Measurements from ENCODE around the gene CYSRT1. TPM values are rescaled to one million over a fixed set of nuclear protein-coding genes. Genes with fewer than 3 reads are reported as not detected.

Gene CYSRT1
- total RNA-seq, 1 experiment from 2014 or later, result 1.0 TPM

DNA sequence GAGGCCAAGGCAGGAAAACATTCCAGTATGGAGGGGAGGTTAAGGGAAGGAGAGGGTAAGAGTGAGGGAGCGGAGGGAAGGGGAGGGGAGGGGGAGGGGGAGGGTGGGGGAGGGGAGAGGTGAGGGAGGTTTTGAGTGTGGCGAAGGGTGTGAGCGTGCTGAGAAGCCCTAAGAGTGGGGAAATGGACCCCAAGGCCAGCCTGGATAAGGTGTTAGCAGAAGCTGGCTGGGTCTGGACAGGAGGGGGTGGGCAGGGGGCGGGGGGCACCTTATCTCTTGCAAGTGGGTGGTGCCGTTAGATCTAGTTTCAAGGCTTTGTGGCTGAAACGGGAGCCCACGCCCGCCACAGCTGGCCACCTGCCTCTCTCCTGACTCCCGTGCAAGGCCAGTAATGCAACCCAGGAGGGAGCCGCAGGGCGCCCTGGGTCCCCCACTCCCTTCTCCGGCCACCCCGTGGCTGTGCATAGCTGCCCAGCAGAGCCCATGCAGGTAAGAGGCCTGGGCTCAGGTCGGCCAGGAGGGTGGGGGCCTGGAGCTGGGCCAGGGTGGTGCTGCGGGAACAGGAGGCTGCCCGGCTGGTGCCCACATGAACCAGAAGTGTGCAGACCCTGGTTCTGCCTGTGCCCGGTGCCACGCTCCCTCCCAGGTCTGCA, 3.0 kb downstream of the CYSRT1 start:
- H3K4me3 Mint-ChIP-seq, result peak overlapping the region in 1 of 2 experiments; percentile 73; a peak in 2 of 5 replicates

More for the DNA sequence above, 3.0 kb downstream of the CYSRT1 start:
- peak overlapping the region; percentile 27 for H3K4me2 ChIP-seq (ENCODE audit: insufficient read depth, insufficient read length, low read length)
- Mint-ChIP-seq H3K36me3 (ENCODE audit: insufficient read depth in 1 of 3, low read depth in 3 of 3) (no peaks in the 10 kb centered on the region), H3K4me1 (peaks cover 2 to 3% of the 10 kb centered on the region in 2 experiments), H3K27ac (no peak overlapping the region), H3K27me3 (ENCODE audit: low read depth) (no peaks in the 10 kb centered on the region; the same call in 1 of the 2 replicates), H3K9me3 (no peaks in the 10 kb centered on the region)
- H2BK20ac ChIP-seq (ENCODE audit: low read depth, low read length, poor library complexity, severe bottlenecking), result no peak overlapping the region
- H3K23ac ChIP-seq (ENCODE audit: insufficient read length, low read depth, low read length), result no peak overlapping the region
- no peaks in the 10 kb centered on the region for H4K20me1 ChIP-seq (ENCODE audit: control insufficient read depth, insufficient read depth, insufficient read length)
- no peak for DNase-seq
- TF ChIP-seq CTCF (conservative IDR thresholded peaks at IDR 0.05), result no peak
- no peak overlapping the region for H3K9ac ChIP-seq (ENCODE audit: extremely low read depth, insufficient read length, low read length)
- no peak overlapping the region for H2AFZ ChIP-seq (ENCODE audit: low read length)
- no peak overlapping the region for H2AK5ac ChIP-seq (ENCODE audit: insufficient read length, low read length)
- no peaks in the 10 kb centered on the region for H3K4me1 ChIP-seq (ENCODE audit: insufficient read depth, low read length)
- no peak overlapping the region for H4K5ac ChIP-seq (ENCODE audit: insufficient read length, low read depth, low read length)
- H2BK5ac ChIP-seq (ENCODE audit: insufficient read length, low read length), result no peak overlapping the region
- H2BK15ac ChIP-seq (ENCODE audit: low read depth, low read length), result no peak overlapping the region
- no peak overlapping the region for H3K14ac ChIP-seq (ENCODE audit: insufficient read depth, low read length)
- H3K9me3 ChIP-seq (ENCODE audit: control insufficient read depth, low read depth, low read length), result no peaks in the 10 kb centered on the region
- H2BK120ac ChIP-seq (ENCODE audit: low read depth, low read length, poor library complexity, severe bottlenecking), result no peak overlapping the region
- H3K27ac ChIP-seq (ENCODE audit: insufficient read length, low read depth, low read length), result no peak overlapping the region
- H3K79me2 ChIP-seq (ENCODE audit: insufficient read depth, low read length), result no peaks in the 10 kb centered on the region
- no peak overlapping the region for H3K56ac ChIP-seq (ENCODE audit: insufficient read length, low read depth, low read length)
- no peak overlapping the region for H3T11ph ChIP-seq (ENCODE audit: low read length)
- H4K8ac ChIP-seq (replicated peaks; ENCODE audit: insufficient read length, low read depth, low read length), result no peak overlapping the region
- peaks cover 10% of the 10 kb centered on the region for H3K23me2 ChIP-seq (ENCODE audit: insufficient read length, low read depth, low read length, poor library complexity, severe bottlenecking)
- H3K18ac ChIP-seq (ENCODE audit: insufficient read length, low read depth, low read length), result no peak overlapping the region
- no peak overlapping the region for H2BK12ac ChIP-seq (ENCODE audit: insufficient read length, low read depth, low read length)
- no peak overlapping the region for H4K91ac ChIP-seq (ENCODE audit: insufficient read length, low read depth, low read length)
- H3K79me1 ChIP-seq (ENCODE audit: insufficient read depth, low read depth, low read length, poor library complexity, severe bottlenecking), result no peaks in the 10 kb centered on the region
- WGBS (ENCODE audit: extremely low coverage, insufficient read length, low lambda C conversion rate), result no CpG with 5 or more reads among the region's 18 CpGs
- H3K4ac ChIP-seq (ENCODE audit: low read depth, low read length), result no peak overlapping the region
- H3K27me3 ChIP-seq (ENCODE audit: insufficient read depth, low read length), result no peaks in the 10 kb centered on the region

Data from H9 (cell line).